Natural killer cell treated with Interleukin-12 subunit alpha and Interleukin-12 subunit beta and Interleukin-15 and Interleukin-18, amount 100 ng/mL, for 72 hours (primary cell): Measurements from ENCODE around the gene PALB2. TPM values are rescaled to one million over a fixed set of nuclear protein-coding genes. Genes with fewer than 3 reads are reported as not detected.

ENCODE experiments used
- ATAC-seq, 2 donors: fragments of 150-1000 bp; cut with Tn5 transposase in 1 of 2; sonication (Bioruptor Pico), chemical (Tn5 transposase) in 1 of 2; 2 replicates each; pipeline ENCODE4 v1.10.0; 2021
- DNase-seq: peaks from one replicate; pipeline ENCODE4 v3.0.0; 2022; ENCODE audit warnings: low spot score
- H3K27ac Mint-ChIP-seq, 2 donors: 1 replicate in 1 of 2; 2 replicates in 1 of 2; pipeline ENCODE4 v1.8.0; 2022; ENCODE audit warnings: mixed read lengths in 2 of 2, mild to moderate bottlenecking in 1 of 2, moderate library complexity in 1 of 2
- H3K27me3 Mint-ChIP-seq, 2 donors: 1 replicate in 1 of 2; 2 replicates in 1 of 2; pipeline ENCODE4 v1.8.0; 2022; ENCODE audit warnings: mixed read lengths in 2 of 2
- H3K36me3 Mint-ChIP-seq: one replicate; pipeline ENCODE4 v1.8.0; 2022; ENCODE audit warnings: mixed read lengths
- H3K4me1 Mint-ChIP-seq, 2 donors: 1 replicate in 1 of 2; 2 replicates in 1 of 2; pipeline ENCODE4 v1.8.0; 2022; ENCODE audit warnings: low read depth in 2 of 2, mixed read lengths in 2 of 2, mild to moderate bottlenecking in 1 of 2
- H3K4me3 Mint-ChIP-seq: one replicate; pipeline ENCODE4 v1.8.0; 2022; ENCODE audit warnings: mixed read lengths
- H3K9me3 Mint-ChIP-seq: 2 replicates; pipeline ENCODE4 v1.8.0; 2022; ENCODE audit warnings: mixed read lengths
- total RNA-seq, 2 donors: library from RNA; stranded (reverse); gene quantifications; one replicate each; pipeline ENCODE4 v1.2.3, GENCODE V29; 2022

Gene PALB2
- total RNA-seq, 2 donors from 2014 or later: 20.6 to 28.4 TPM

DNA sequence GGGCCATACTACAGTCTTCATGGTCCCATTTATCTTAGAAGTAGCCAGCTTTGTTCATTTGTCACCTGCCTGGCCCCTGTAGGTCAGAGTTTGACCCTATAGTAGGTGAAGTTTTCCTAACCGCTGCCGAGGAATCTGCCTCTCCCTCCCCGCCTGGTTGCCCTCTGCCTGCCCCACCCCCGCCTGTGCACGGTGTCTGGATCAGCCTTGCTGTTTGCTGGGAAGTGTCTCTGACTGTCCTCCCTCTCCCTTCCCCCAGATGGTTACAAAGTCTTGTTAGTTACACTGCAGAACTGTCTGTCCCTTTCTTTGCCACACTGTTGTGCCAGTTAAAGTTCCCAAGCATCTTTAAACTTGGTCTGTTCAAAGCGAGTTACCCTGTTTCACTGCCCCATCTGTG, 77.9 kb downstream of the PALB2 start:
- Mint-ChIP-seq H3K27me3 (no peaks in the 10 kb centered on the region), H3K9me3 (no peaks in the 10 kb centered on the region), H3K4me1 (peaks cover 14 to 23% of the 10 kb centered on the region in 2 donors), H3K27ac (no peak overlapping the region), H3K36me3 (peaks cover 26% of the 10 kb centered on the region), H3K4me3 (no peak overlapping the region)
- ATAC-seq: no peak
- no peak for DNase-seq

- Mint-ChIP-seq H3K36me3 (peaks cover 26% of the 10 kb centered on the region), H3K4me1 (peaks cover 14 to 23% of the 10 kb centered on the region in 2 donors), H3K4me3 (no peak overlapping the region), H3K27ac (no peak overlapping the region), H3K27me3 (no peaks in the 10 kb centered on the region), H3K9me3 (no peaks in the 10 kb centered on the region)
- ATAC-seq (no peak), DNase-seq (no peak)
These were observed 78.6 kb downstream of the PALB2 start for GRCh38 chr16:23562505-23562904.

DNA sequence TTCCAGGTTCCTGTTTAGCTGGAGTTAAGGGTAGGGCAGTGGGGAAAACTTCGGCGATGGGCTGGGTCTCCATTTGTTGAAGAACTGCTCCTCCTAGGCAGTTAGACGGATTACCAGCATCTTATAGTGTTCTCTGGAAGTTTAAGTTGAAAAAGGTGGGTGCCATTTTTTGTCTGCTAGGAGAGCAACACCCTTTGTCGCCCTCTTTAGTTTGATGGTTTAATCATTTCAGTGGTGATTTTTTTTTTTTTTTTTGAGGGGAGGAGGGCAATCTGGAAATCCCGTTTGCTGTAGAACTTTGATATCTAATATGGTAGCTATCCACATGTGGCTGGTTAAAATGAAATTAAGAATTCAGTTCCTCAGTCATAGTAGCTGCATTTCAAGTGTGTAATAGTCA, 79.5 kb downstream of the PALB2 start:
- peaks cover 19 to 26% of the 10 kb centered on the region in 2 donors for H3K4me1 Mint-ChIP-seq
- no peak for ATAC-seq
- H3K9me3 Mint-ChIP-seq: no peaks in the 10 kb centered on the region
- DNase-seq: no peak
- H3K4me3 Mint-ChIP-seq: no peak overlapping the region
- H3K36me3 Mint-ChIP-seq: peaks cover 26% of the 10 kb centered on the region
- no peak overlapping the region for H3K27ac Mint-ChIP-seq
- H3K27me3 Mint-ChIP-seq: no peaks in the 10 kb centered on the region

GRCh38 chr16:23557779-23558702, 83.1 kb downstream of the PALB2 start:
- Mint-ChIP-seq H3K9me3 (no peaks in the 10 kb centered on the region), H3K4me1 (peaks cover 15 to 27% of the 10 kb centered on the region in 2 donors), H3K36me3 (peaks cover 16% of the 10 kb centered on the region), H3K27ac (peak overlapping the region; percentile 91 to 92), H3K4me3 (peak overlapping the region; percentile 91), H3K27me3 (no peaks in the 10 kb centered on the region)
- DNase-seq: no peak
- no peak for ATAC-seq

GRCh38 chr16:23556881-23557778, 84.0 kb downstream of the PALB2 start, which contains the start of the genes EARS2 and UBFD1:
Gene EARS2 (minus strand): TSS chr16:23557350. CDS start chr16:23557343, 7 bp downstream.
Gene UBFD1 (plus strand): TSS chr16:23557727. CDS start chr16:23557743, 16 bp downstream.
- H3K27ac Mint-ChIP-seq: peak within 1 kb of the TSS; percentile 91 to 92
- H3K36me3 Mint-ChIP-seq: peaks cover 7% of the 10 kb centered on the region
- H3K9me3 Mint-ChIP-seq: no peaks in the 10 kb centered on the region
- peaks cover 15 to 27% of the 10 kb centered on the region in 2 donors for H3K4me1 Mint-ChIP-seq
- no peaks in the 10 kb centered on the region for H3K27me3 Mint-ChIP-seq
- peak within 1 kb of the TSS; percentile 91 for H3K4me3 Mint-ChIP-seq
- ATAC-seq: peak; percentile 95 to 96
- DNase-seq: peak; percentile 99

DNA sequence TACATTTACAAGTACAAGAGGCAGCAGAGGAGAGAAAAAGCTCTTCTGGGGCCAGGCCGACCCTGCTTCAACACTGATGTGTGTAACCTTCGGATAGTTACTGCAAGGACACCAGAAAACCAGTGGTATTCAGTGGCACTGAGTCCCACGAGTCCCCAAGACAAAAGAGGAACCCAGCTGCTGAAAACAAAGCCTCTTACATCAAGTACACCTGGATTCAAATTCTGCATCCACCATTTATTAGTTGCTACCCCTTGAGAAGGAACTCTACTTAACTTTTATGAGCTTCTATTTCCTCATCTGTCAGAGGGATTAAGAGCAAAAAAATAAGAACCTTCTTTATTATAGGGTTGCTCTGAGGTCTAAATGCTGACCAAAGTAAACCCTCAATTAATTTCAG, 86.6 kb downstream of the PALB2 start:
- Mint-ChIP-seq H3K36me3 (peaks cover 4% of the 10 kb centered on the region), H3K27ac (no peak overlapping the region), H3K4me3 (no peak overlapping the region), H3K4me1 (peaks cover 11 to 19% of the 10 kb centered on the region in 2 donors), H3K27me3 (no peaks in the 10 kb centered on the region), H3K9me3 (no peaks in the 10 kb centered on the region)
- no peak for DNase-seq
- ATAC-seq: no peak

Other genes with a start within 250 kb of the PALB2 start
- 10 to 100 TPM; 21.9 to 28.2 TPM for gene COG7, start 188.1 kb downstream of the PALB2 start, total RNA-seq
- 10 to 100 TPM; 61.0 to 97.3 TPM for gene GGA2, start 130.8 kb downstream of the PALB2 start, total RNA-seq
- gene EARS2, start 84.0 kb downstream of the PALB2 start, total RNA-seq: 10 to 100 TPM; 19.2 to 34.9 TPM
- 10 to 100 TPM; 53.8 to 87.1 TPM for gene UBFD1, start 83.6 kb downstream of the PALB2 start, total RNA-seq
- gene NDUFAB1, start 45.0 kb downstream of the PALB2 start, total RNA-seq: 100 to 1,000 TPM; 101 to 102 TPM
- gene DCTN5, start 156 bp upstream of the PALB2 start, total RNA-seq: 100 to 1,000 TPM in 1 of 2 donors, 10 to 100 TPM in 1; 95.0 to 107 TPM
- 10 to 100 TPM; 55.6 to 95.6 TPM for gene PLK1, start 37.6 kb upstream of the PALB2 start, total RNA-seq
- gene ERN2, start 71.9 kb upstream of the PALB2 start, total RNA-seq: not detected
- not detected for gene CHP2, start 113.7 kb upstream of the PALB2 start, total RNA-seq
- gene PRKCB, start 194.7 kb upstream of the PALB2 start, total RNA-seq: 100 to 1,000 TPM; 193 to 273 TPM